M059J (cell line): ENCODE measurements around the gene ATP13A4. TPM values are rescaled to one million over a fixed set of nuclear protein-coding genes. Genes with fewer than 3 reads are reported as not detected.

Experiments
- DNase-seq: peaks from one replicate; pipeline ENCODE4 v3.0.0-alpha.2; 2012; ENCODE audit warnings: low read depth
- total RNA-seq: library from RNA; depleted of rRNA; stranded (reverse); fragments of >200 nt; shearing (Covaris generic); gene quantifications from 2 replicates; pipeline ENCODE4 v1.2.3, GENCODE V29; 2014

ATP13A4 gene
- total RNA-seq, 1 experiment from 2014 or later: 0.10 TPM

GRCh38 chr3:193499136-193499770 is 55.4 kb downstream of the ATP13A4 start:
- no peak for DNase-seq

- DNase-seq: no peak
Observed at GRCh38 chr3:193498215-193498614, 56.5 kb downstream of the ATP13A4 start.

GRCh38 chr3:193496658-193497057 is 58.0 kb downstream of the ATP13A4 start:
- DNase-seq: no peak

GRCh38 chr3:193491026-193491425 is 63.7 kb downstream of the ATP13A4 start:
- DNase-seq: no peak

GRCh38 chr3:193490580-193490979 is 64.1 kb downstream of the ATP13A4 start:
- no peak for DNase-seq

GRCh38 chr3:193489949-193490348 is 64.7 kb downstream of the ATP13A4 start:
- no peak for DNase-seq

GRCh38 chr3:193488741-193489140 is 66.0 kb downstream of the ATP13A4 start:
- peak; percentile 2 for DNase-seq

GRCh38 chr3:193483988-193484539 is 70.6 kb downstream of the ATP13A4 start:
- no peak for DNase-seq

- DNase-seq: no peak
Observed at GRCh38 chr3:193481436-193481835, 73.3 kb downstream of the ATP13A4 start.

GRCh38 chr3:193474446-193474845 is 80.2 kb downstream of the ATP13A4 start:
- DNase-seq: no peak

GRCh38 chr3:193470710-193471109 is 84.0 kb downstream of the ATP13A4 start:
- no peak for DNase-seq

- DNase-seq: no peak
Observed at GRCh38 chr3:193465992-193466608, 88.6 kb downstream of the ATP13A4 start.

GRCh38 chr3:193464889-193465288 is 89.8 kb downstream of the ATP13A4 start:
- DNase-seq: no peak

- DNase-seq: no peak
Observed at GRCh38 chr3:193457526-193457925, 97.2 kb downstream of the ATP13A4 start.

- DNase-seq: peak; percentile 7
Observed at GRCh38 chr3:193452338-193452737, 102.4 kb downstream of the ATP13A4 start.

GRCh38 chr3:193451902-193452301 is 102.8 kb downstream of the ATP13A4 start:
- DNase-seq: no peak

- no peak for DNase-seq
Observed at GRCh38 chr3:193446965-193447602, 107.6 kb downstream of the ATP13A4 start.

GRCh38 chr3:193439423-193439822 is 115.3 kb downstream of the ATP13A4 start:
- no peak for DNase-seq

GRCh38 chr3:193418576-193419373 is 135.9 kb downstream of the ATP13A4 start:
- DNase-seq: no peak

- DNase-seq: no peak
Observed at GRCh38 chr3:193416629-193417028, 138.1 kb downstream of the ATP13A4 start.

GRCh38 chr3:193407688-193408087 is 147.0 kb downstream of the ATP13A4 start:
- no peak for DNase-seq

- DNase-seq: no peak
Observed at GRCh38 chr3:193407112-193407511, 147.6 kb downstream of the ATP13A4 start.
